Measurements from ENCODE around the gene SUGCT. TPM values are rescaled to one million over a fixed set of nuclear protein-coding genes. Genes with fewer than 3 reads are reported as not detected.

Gene SUGCT
- total RNA-seq, 4 donors from 2014 or later, result 1.1 to 3.6 (median 2.6) TPM

DNA sequence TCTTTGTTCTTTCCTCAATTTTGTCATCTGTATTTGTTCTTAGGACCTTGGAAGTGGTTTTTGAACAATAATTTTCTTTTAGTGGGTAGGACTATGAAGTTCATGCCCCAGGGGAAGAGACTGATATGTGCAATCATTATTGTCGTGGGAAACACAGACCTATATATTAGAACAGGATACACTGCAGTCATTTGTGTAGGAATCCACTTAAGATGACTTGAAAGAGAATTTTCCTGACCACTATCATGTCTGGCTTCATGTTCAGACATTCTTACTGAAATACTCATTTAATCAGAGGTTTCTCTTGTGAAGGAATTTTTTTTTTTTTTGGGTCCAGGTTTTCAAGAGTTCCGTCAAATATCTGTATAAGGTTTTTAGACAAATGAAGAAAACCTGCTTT is 163.6 kb downstream of the SUGCT start:
- ATAC-seq (ENCODE audit: low FRiP score) (no peak), DNase-seq (ENCODE audit: low spot score) (no peak)
- TF ChIP-seq, protein P1, sequence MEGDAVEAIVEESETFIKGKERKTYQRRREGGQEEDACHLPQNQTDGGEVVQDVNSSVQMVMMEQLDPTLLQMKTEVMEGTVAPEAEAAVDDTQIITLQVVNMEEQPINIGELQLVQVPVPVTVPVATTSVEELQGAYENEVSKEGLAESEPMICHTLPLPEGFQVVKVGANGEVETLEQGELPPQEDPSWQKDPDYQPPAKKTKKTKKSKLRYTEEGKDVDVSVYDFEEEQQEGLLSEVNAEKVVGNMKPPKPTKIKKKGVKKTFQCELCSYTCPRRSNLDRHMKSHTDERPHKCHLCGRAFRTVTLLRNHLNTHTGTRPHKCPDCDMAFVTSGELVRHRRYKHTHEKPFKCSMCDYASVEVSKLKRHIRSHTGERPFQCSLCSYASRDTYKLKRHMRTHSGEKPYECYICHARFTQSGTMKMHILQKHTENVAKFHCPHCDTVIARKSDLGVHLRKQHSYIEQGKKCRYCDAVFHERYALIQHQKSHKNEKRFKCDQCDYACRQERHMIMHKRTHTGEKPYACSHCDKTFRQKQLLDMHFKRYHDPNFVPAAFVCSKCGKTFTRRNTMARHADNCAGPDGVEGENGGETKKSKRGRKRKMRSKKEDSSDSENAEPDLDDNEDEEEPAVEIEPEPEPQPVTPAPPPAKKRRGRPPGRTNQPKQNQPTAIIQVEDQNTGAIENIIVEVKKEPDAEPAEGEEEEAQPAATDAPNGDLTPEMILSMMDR (IDR thresholded peaks at IDR 0.05), result no peak

DNA sequence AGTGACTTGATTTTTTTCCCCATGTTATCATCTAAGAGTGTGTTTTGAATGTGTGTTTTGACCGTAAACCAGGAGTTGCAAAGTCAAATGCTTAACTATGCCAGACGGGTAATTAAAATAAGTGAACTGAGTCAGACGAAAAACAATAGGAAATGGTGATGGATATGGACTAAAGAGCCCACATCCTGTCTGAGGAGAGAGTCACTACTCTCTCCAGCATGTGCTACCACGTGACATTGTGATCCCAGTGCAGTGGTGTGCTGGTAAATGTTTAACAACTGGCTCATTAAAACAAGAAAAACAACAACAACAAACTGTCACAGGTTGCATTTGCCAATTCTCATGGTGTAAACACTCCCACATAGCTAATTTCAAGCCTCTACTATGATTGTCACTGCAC is 164.3 kb downstream of the SUGCT start:
- TF ChIP-seq, protein P1 (IDR thresholded peaks at IDR 0.05), result no peak
- DNase-seq (ENCODE audit: low spot score) (no peak), ATAC-seq (ENCODE audit: low FRiP score) (no peak)

DNA sequence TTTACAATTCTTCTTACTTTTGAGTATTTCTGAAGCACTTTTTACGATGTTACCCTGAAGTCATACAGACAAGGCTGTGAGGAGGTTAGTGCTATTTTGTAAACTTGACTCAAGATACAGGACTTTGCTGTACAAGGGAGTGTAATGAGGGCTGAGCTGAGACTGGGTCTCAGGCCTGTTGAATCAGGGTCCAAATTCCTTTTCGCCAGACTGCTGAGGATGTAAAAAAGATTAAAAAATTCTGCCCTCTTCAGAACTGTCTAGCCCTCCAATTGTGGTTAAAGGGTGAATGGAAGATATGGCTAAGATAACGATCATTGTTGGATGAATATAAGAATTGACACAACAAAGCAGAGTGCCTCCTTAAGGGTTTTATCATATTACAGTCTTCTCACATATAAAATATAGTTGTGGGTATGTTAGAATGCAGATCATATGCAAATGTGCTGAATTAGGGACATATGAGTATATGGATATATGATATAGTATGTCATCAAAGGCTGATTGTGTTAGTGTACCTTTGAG is 165.4 kb downstream of the SUGCT start:
- DNase-seq (ENCODE audit: low spot score) (no peak), ATAC-seq (ENCODE audit: low FRiP score) (no peak)
- TF ChIP-seq, protein P1 (IDR thresholded peaks at IDR 0.05), result no peak

DNA sequence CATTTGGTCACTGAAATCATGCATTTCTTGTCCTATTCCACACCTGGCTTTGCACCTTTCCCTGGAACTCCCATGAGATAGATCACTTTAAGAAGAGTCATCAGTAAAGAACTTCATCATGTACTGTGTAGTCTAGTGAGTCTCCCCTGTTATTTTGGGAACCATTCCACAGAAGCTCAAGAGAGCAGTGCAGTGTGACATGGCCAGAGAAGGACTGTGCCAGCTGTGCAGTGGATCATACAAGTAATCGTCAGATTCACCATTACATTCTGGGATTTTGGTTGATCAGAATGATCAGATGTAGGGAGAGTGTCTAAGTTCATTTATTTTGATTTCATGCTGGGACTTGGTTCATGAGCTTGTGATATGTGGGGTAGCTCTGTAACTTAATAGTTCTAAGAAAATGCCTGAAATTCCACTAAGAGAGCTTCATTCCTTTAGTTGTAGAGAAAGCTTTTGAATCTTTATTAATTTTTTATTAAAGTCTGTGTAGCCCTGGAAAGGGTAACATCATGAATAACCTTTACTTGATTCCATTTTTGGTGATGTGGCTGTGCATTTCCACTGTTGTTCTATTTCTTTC is 166.8 kb downstream of the SUGCT start:
- TF ChIP-seq, protein P1 (IDR thresholded peaks at IDR 0.05), result no peak
- ATAC-seq (ENCODE audit: low FRiP score) (no peak), DNase-seq (ENCODE audit: low spot score) (no peak)

DNA sequence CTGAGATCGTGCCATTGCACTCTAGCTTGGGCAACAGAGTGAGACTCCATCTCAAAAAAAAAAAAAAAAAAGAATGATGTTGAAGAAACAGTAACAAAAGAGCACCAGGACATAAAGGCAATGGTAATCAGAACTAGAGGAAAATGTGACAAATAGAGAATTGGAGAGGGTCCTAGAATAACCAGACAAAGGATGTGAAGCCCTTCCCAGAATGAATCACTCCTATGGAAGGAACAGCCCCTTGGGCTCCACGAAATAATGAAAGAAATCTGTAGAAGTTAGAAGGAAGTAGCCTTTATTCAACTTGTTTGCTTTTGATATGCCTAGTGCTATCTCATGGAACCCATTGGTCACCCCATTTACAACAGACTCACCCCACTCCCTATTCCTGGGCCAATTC is 169.2 kb downstream of the SUGCT start:
- ATAC-seq (ENCODE audit: low FRiP score) (no peak), DNase-seq (ENCODE audit: low spot score) (no peak)
- TF ChIP-seq, protein P1 (IDR thresholded peaks at IDR 0.05), result no peak

DNA sequence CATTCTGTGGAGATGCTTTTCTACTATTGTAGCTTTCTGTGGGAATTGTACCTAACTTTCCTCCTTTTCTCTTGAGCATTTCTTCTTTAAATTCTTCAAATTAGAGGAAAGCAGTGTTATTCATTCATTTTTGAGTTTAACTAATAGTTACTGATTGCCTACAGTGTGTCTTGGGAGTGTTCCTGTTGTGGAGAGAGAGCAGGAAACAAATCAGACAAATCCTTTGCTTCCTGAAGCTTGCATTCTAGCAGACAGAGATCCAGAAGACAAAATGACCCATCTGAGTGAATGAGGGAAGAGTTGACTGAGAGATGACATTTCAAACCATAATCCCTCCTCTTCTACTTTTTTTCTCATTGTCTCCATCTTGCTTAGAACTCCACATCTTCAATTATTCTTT is 170.4 kb downstream of the SUGCT start:
- DNase-seq (ENCODE audit: low spot score) (no peak), ATAC-seq (ENCODE audit: low FRiP score) (no peak)
- TF ChIP-seq, protein P1 (IDR thresholded peaks at IDR 0.05), result no peak

DNA sequence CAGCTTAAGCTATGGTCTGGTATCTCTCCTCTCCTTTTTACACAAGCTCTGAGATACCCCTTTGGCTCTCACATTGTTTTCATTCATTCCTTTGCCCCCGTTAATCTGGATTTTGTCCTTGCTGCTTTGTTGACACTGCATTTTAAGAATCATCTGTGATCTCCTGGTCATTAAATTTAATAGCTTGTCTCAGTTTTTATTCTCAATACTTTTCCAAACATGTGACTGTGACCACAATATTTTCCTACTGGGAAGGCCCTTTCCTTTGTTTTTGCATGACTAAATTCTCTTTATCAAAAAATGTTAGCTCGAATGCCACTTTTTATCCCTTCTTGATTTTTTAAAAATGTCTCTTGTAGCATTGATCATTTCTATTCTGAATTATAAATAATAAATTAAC is 171.2 kb downstream of the SUGCT start:
- TF ChIP-seq, protein P1 (IDR thresholded peaks at IDR 0.05), result no peak
- DNase-seq (ENCODE audit: low spot score), result no peak
- ATAC-seq (ENCODE audit: low FRiP score), result no peak
